GM21737 (cell line): ENCODE measurements around the gene GPR119.
A peak's percentile ranks its signal among the peaks of the same experiment; 100 is the strongest.
"Not testable (repeated sequence)": the region's sequence is repeated elsewhere in the genome, so short reads cannot be mapped to it uniquely, and the experiment has no call there.

Source experiments
- ATAC-seq: cut with Tn5 transposase; IDR thresholded peaks from one replicate; pipeline ENCODE4 v1.9.1; 2021; ENCODE audit warnings: mild to moderate bottlenecking, moderate library complexity; ENCODE audit not compliant: unreplicated experiment

Gene GPR119

GRCh38 chrX:130385520-130385919, at the start of gene GPR119:
GPR119 (minus strand) TSS chrX:130385674; CDS start chrX:130385447, 227 bp downstream.
- no peak for ATAC-seq

- ATAC-seq: not testable (repeated sequence)
Observed at GRCh38 chrX:130429236-130429635, 43.8 kb upstream of the GPR119 start.

- no peak for ATAC-seq
Observed at GRCh38 chrX:130426531-130426930, 41.1 kb upstream of the GPR119 start.

GRCh38 chrX:130419263-130419662, 33.8 kb upstream of the GPR119 start:
- ATAC-seq: peak; percentile 52

GRCh38 chrX:130418740-130419139, 33.3 kb upstream of the GPR119 start:
- peak; percentile 63 for ATAC-seq

- peak; percentile 30 for ATAC-seq
Observed at GRCh38 chrX:130418066-130418465, 32.6 kb upstream of the GPR119 start.

- ATAC-seq: no peak
Observed at GRCh38 chrX:130416785-130417184, 31.3 kb upstream of the GPR119 start.

- ATAC-seq: no peak
Observed at GRCh38 chrX:130415201-130415600, 29.7 kb upstream of the GPR119 start.

GRCh38 chrX:130414800-130415199, 29.3 kb upstream of the GPR119 start:
- no peak for ATAC-seq

- no peak for ATAC-seq
Observed at GRCh38 chrX:130413415-130413814, 27.9 kb upstream of the GPR119 start.

- peak; percentile 14 for ATAC-seq
Observed at GRCh38 chrX:130402208-130402684, 16.8 kb upstream of the GPR119 start.

- peak; percentile 94 for ATAC-seq
Observed at GRCh38 chrX:130401415-130402207, 16.1 kb upstream of the GPR119 start, which contains the start of gene RBMX2. RBMX2 (plus strand) TSS chrX:130401987; CDS start chrX:130402033, 46 bp downstream.

GRCh38 chrX:130395341-130395740, 9.9 kb upstream of the GPR119 start:
- ATAC-seq: no peak

GRCh38 chrX:130393451-130394074, 8.1 kb upstream of the GPR119 start:
- ATAC-seq: no peak

GRCh38 chrX:130386408-130386808, 934 bp upstream of the GPR119 start:
- no peak for ATAC-seq

GRCh38 chrX:130378024-130378669, 7.3 kb downstream of the GPR119 start:
- ATAC-seq: no peak

- ATAC-seq: no peak
Observed at GRCh38 chrX:130376077-130376476, 9.4 kb downstream of the GPR119 start.

- ATAC-seq: not testable (repeated sequence)
Observed at GRCh38 chrX:130352050-130352449, 33.4 kb downstream of the GPR119 start.

- ATAC-seq: no peak
Observed at GRCh38 chrX:130351567-130351966, 33.9 kb downstream of the GPR119 start.

GRCh38 chrX:130347321-130347720, 38.2 kb downstream of the GPR119 start:
- ATAC-seq: no peak

GRCh38 chrX:130343411-130343810, 42.1 kb downstream of the GPR119 start:
- ATAC-seq: no peak

GRCh38 chrX:130340271-130340670, 45.2 kb downstream of the GPR119 start:
- no peak for ATAC-seq
